GM18507 (cell line): ENCODE measurements around the gene IGFBP1.
"Not testable (repeated sequence)": the region's sequence is repeated elsewhere in the genome, so short reads cannot be mapped to it uniquely, and the experiment has no call there.

Experiments
- DNase-seq: peaks from one replicate; pipeline ENCODE4 v3.0.0; 2011; ENCODE audit warnings: low read depth; ENCODE audit not compliant: insufficient read length; ENCODE audit errors: extremely low spot score
- FAIRE-seq: peaks from 2 replicates; lab custom pipeline; 2011; peaks lifted over from hg19 to GRCh38; lab: Jason Lieb, UNC

Gene IGFBP1

DNA sequence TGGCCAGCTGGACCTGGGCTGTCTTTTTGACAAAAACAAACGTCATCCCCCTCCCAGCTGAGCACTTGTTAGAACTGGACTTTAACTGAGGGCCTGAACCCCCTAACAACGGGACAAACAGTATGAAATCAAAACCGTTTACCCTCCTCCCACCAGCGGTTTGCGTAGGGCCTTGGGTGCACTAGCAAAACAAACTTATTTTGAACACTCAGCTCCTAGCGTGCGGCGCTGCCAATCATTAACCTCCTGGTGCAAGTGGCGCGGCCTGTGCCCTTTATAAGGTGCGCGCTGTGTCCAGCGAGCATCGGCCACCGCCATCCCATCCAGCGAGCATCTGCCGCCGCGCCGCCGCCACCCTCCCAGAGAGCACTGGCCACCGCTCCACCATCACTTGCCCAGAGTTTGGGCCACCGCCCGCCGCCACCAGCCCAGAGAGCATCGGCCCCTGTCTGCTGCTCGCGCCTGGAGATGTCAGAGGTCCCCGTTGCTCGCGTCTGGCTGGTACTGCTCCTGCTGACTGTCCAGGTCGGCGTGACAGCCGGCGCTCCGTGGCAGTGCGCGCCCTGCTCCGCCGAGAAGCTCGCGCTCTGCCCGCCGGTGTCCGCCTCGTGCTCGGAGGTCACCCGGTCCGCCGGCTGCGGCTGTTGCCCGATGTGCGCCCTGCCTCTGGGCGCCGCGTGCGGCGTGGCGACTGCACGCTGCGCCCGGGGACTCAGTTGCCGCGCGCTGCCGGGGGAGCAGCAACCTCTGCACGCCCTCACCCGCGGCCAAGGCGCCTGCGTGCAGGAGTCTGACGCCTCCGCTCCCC lies at the start of gene IGFBP1:
Gene IGFBP1, plus strand, starts transcription at position 304 of the 808 bp plus-strand sequence. Its CDS starts 165 bp downstream, at position 469.
- DNase-seq (no peak), FAIRE-seq (no peak)

DNA sequence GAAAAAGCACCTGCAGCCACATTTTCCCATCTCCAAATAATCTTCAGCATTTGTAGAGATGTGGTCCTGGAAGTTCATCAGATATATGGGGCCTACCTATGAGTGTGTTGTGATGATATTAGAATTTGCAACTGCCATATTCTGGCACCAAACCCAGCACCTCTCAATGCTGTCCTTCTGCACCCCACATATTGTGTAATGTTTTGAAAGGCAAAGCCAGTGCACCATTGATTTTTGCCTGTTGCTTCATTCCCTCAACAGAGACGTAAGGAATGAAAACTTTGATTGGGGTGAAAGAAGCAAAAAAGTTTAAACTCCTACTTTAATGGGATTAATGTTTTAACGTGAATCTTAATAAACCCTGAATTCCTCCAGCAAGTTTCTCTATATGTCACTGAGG lies 49.4 kb upstream of the IGFBP1 start:
- FAIRE-seq, DNase-seq: not testable (repeated sequence)

DNA sequence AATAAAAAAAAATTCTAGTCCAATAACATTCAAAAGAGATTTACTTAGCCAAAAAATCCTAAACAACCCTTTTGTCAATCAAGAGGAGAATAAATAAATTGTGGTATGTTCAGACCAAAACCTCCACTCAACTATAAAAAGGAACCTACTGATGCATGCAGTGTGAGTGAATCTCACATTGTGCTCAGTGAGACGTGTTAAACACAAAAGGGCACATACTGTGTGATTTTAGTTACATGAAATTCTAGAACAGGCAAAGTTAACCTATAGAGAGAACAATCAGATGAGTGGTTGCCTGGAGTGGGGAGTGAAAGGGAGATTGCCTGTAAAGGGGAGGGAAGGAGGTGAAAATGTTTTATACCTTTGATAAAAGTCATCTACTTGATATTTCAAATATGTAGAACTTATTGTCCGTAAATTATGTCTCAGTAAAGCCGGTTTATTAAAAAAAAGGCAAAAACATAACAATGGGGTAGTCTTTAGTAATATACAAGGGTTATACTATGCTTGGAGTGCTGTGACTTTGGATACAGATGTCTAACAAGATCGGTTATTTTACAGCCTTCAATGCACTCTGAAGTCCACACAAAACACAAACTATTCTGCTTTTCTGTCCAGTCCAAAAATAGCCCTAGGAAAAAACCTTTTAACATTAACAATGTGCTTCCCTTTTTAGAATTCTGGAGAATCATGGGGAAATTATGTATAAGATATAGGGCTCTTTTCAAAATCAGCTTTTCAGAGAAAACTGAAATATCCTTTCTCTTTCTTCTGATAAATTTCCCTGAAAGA lies 46.2 kb upstream of the IGFBP1 start:
- FAIRE-seq, DNase-seq: not testable (repeated sequence)

DNA sequence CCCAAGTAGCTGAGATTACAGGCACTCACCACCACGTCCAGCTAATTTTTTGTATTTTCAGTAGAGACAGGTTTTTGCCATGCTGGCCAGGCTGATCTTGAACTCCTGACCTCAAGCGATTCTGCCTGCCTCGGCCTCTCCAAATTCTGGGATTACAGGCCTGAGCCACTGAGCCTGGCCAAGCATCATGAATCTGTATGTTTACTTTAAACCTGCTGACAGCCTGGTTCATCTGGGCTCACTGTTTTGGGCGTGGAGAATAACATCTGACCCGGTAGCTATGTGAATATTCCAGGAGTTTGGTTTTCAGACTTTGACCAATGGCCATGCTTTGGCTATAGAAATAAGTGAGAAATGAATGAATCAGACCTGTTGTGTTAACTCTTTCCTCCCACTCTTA lies 41.8 kb upstream of the IGFBP1 start:
- DNase-seq, FAIRE-seq: not testable (repeated sequence)

DNA sequence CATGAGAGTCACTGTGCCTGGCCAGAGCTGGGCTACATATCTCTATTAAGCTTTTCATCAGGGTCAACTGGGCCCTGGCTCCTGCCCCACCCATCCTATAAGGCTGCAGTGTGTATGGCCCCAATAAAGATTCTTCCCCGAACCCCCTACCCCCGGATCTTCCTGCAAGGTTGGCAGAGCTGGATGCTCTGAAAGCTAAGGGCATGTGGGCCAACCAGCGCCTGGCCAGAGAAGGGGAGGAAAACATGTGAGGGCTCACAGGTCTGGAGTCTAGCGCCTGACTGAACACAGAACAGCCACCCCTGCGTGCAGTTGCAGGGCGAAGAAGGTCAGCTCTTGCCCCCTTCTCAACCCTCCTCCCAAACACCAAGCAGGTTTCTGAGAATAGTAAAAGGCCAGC lies 39.6 kb upstream of the IGFBP1 start:
- DNase-seq, FAIRE-seq: not testable (repeated sequence)

DNA sequence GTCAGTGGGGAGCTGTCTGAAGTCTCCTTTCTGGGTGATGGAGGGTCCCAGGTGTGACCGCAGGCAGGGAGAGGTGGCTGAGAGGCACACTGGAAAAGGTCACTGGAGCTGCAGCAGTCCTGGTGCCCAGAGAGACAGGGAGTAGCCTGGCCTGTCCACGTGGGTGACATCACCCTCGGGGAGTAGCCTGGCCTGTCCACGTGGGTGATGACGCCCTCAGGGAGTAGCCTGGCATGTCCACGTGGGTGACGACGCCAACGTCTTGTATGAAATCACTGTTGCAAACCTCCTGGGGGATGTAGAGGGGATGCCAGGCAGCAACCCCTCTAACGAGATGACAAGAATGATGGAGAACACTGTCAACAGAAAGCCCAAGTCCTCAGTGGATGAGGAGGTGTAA lies 35.3 kb upstream of the IGFBP1 start:
- not testable (repeated sequence) for FAIRE-seq, DNase-seq

DNA sequence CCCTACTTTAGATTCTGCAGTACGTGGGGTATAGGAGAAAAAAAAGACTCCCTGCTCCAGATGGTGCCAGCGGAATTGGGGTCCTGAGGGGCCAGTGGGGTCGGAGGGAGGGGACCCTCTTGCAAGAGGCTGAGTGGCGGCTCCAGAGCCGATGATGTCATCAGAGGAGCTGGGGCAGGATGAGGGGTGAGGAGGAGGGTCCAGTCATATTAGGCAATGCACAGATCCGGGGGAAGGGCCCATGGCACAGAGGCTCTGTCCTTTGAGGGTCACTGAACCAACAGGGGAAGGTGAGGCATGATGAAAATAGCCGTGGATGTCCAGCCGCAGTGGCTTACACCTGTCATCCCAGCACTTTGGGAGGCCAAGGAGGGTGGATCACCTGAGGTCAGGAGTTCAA lies 34.8 kb upstream of the IGFBP1 start:
- not testable (repeated sequence) for DNase-seq, FAIRE-seq

DNA sequence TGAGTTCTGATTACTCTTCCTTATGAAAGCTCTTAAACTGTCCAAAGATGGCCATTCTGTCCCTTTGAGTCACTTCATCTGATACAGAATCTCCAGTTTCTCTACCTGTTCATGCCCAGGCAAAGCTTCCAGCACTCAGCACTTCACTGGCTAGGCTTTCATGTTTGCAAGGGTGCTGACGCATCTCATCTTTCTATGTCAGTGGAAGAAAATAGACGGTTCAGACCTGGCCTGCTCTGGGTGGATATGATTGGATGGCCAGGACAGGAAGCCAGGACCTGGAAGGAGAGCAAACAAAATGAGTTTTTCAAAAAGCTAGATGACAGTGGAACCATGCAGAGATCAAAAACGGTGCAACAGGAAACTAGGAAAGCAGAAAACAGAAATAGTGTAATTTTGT lies 32.6 kb upstream of the IGFBP1 start:
- FAIRE-seq = not testable (repeated sequence)

DNA sequence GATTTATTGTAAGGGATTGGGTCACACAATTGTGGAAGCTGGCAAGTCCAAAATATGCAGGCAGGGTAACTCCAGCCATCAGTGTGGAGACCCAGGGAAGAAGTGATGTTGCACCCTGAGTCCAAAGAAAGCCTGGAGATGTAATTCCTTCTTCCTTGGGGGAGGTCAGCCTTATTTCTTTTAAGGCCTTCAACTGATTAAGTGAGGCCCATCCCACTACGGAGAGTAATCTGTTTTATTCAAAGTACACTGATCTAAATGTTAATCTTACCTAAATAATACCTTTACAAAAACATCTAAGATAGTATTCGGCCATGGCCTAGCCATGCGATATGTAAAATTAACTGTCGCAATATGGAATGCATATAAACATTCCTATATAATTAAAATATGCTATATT lies 31.4 kb upstream of the IGFBP1 start:
- not testable (repeated sequence) for FAIRE-seq, DNase-seq

More for the DNA sequence above, 32.6 kb upstream of the IGFBP1 start:
- DNase-seq = not testable (repeated sequence)

DNA sequence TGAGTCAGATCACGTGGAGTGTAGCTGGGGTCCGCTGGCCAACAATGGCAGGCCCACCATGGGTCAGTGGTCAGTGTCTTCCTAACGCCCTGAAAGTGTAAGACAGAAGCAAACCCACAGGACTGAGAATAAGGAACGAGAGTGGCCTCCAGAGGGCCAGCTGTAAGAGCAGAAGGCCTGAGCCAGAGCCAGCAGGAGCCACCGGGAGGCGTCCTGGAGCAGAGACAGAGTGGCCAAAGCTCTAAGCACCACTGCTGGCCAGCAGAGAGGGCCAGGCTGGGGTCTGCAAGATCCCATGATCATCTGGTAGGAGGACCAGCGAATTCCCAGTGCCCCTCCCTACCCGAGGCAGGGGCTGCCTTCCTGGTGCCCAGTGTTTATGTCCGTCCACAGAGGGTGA lies 24.6 kb upstream of the IGFBP1 start:
- FAIRE-seq = no peak
- DNase-seq = no peak

DNA sequence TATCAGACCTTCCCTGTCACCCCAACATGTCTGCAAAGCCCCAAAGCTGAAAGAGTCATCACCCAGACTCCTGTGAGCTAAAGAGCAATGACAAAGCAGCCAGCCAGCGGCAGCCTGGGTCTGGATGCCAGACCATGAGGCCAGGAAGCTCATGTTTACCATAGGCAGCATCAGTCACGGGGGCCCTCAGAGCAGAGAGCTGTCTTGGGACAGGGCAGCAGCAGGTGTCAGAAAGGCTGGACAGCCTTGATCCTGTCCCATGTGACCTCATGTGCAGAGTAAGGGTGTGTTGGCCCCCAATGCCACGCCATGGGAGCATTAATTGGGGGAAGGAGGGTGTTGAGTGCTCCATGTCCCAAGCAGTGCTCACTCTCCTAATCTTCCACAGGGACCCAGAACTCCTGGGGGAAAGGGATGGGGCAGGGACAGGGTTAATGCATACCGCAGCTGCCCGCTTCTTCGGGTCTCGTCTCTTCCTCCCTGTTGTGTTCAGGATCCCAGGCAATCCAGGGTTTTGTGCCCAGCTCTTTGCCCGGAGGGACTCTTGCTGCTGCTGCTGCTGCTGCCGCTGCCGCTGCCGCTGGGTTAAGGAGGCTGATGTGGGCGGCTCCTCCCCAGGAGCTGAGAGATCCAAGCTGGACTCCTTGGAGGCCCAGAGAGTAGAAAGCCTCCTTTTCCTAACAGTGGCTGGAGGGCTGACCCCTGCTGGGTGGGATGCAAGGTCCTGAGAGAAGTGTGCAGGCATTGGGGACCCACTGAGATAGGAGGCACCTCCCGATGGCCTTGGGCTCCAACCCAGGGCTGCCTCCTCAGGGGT lies 22.5 kb upstream of the IGFBP1 start:
- no peak for DNase-seq
- no peak for FAIRE-seq

DNA sequence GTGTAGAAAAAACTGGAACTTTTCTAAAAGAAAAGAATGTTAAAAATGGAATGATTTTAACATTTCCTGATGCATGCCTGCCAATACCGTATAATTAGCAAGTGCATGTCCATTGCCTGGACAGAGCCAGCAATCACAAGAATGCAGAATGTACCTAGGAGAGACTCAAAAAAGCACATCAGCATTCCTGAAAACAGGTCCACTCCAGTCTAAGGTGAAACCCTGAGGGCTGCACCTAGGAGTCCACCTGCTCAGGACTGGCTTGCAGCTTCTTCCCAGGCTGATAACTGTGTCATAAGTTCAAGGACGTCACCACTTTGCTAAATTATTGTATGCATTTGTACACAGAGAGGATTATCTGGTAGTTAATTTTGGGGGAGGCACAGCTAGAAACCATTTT lies 20.8 kb upstream of the IGFBP1 start:
- DNase-seq (no peak), FAIRE-seq (no peak)

DNA sequence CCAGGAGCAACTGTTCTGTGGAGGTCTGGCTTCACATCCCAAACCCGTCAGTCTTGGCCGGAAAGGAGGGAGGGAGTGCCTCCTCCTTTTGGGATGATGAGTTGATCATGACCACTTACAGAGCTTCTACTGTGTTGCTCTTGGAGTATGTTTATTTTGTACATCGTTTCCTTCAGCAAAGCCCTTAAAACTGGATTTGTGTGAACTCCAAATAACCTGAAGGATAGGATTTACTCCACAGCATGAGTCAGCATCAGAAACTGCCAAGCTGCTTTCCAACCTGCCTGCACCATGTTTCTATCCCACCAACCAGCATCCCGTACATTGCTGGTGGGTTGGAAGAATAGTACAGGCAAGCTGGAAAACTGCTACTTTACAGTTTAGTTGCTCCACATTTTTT lies 18.9 kb upstream of the IGFBP1 start:
- no peak for FAIRE-seq
- no peak for DNase-seq

DNA sequence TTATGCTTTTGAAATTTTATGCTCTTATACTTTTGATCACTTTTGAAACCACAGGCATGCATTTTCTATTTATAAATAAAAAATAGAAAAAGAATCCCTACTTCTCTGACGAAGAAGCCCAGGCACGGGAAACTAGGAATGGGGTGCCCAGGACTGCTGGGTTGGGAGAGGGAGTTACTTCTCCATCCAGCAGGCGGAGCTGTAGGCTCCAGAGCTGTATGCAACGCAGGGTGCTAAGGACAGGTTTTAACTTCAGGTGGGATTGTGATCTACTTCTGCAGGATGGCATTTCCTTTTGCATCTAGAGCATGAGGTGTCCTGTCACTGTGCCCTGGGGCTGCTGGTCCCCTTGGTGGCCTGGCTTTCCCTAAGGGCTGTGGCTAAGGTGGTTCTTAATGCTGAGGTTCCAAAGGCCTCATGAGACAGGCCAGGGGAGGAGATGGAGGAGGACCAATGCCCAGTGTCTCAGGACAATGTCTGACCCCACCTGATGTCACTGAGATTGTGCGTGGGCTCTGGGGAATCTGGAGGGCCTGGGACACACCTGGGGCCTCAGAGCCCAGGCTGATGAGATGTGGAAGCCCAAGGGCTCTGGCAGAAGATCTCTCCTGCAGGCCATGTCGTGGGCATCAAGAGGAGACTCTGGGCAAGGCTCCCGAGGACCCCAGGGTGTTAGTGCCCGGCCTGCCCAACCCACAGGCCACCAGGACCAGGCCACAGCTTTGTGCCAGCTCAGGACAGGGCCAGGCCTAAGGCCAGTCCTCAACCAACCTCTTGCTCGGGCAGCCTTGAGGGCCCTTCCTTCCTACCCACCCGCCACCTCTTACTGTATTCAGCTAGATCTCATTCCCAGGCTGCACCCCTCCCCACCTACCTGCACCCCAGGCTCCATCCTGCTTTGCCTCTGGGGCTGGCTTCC lies 15.9 kb upstream of the IGFBP1 start:
- DNase-seq (no peak), FAIRE-seq (no peak)

DNA sequence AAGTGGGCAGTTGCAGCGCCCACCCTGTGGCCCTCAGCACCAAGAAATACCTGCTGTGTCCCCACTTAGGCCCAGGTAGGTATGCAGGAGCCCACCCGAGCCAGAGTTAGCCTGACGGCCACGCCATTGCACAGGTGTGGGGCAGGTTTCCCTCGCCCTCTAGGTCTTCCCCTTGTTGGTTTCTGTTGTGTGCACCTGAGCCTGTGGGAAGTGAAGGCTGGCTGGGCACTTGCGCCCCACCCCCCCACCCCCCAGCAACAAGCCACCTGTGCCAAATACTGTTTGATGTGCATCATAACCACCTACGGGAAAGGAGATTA lies 15.3 kb upstream of the IGFBP1 start, which contains the start of gene CCDC201:
Gene CCDC201, minus strand, starts transcription at position 48 of the 320 bp plus-strand sequence. CDS start 75 bp downstream, outside the sequence.
- FAIRE-seq (no peak), DNase-seq (no peak)

DNA sequence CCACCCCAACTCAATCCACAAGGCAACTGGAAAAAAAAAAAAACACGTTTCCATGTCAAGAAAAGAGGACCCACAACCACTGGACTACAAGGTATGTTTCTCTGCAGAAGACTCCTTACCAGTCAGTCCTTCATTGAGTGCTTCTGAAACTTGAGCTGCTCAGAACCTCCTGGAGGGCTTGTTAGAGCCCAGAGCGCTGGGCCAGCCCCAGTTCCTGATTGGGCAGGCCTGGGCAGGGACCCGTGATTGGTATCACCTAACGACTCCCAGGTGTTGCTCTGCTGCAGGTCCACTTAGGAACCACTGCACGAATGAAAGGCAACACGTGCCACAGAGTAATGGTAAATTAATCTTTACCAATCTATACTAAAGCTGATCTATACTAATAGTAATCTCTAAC lies 14.9 kb upstream of the IGFBP1 start:
- no peak for DNase-seq
- FAIRE-seq = no peak

DNA sequence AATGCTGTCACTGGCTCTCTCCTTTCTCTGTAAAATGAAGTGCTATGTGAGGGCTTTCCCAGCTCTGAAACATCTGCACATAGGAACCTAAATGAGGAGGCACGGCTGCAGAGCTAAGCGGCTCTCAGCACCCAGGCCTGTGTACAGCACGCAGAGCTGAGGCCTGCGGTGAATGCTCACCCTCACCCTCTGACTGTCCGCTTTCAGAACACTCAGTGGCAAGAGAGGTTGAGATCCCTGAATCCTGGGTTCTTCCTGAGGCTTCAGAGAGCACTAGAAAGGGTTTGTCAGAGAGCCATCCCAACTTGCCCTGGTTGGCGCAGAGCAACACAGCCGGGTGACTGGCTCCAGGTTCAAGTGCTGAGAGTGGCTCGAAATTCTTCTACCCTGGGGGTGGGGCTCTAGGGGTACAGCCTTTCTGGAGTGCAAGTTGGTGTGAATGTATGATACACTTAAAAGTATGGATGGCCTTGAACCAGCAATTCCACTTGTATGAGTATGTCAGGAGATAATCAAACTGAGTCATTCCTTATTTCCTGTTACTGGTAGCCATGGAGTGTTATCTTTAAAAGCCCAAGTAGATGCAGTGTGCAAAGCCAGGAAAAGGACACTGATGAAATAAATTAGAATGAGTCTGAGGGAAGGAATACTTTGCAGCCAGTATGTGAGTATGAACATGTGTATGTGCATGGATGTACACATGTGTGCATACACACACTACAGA lies 13.7 kb upstream of the IGFBP1 start:
- FAIRE-seq (no peak), DNase-seq (no peak)

DNA sequence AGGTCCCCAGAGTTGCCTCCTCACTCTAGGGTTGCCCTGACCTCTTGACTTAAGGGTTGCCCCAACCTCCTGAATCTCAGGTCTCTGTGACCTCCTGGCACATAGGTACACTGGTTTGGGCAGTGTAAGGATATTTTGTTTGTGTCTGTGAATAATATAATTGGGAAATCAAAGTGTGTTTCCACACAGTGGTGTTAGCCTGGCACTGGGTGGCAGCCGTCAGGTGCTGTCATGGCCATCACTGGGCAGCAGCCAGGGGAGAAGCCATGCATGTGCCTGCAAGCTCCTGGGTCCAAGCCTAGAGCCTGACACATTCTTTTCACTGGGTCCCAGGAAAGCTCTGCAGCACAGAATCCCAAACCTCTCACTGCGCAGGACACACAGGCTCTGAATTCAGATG lies 11.8 kb upstream of the IGFBP1 start:
- DNase-seq (no peak), FAIRE-seq (no peak)
